COLO668 (cell line): ENCODE results near the gene PNKP.

Experiments
- DNase-seq: peaks from one replicate; lab custom pipeline; 2025; ENCODE audit not compliant: unreplicated experiment; lab: John Stamatoyannopoulos, UW

The PNKP gene

GRCh38 chr19:49866933-49867782 is at the start of gene PNKP:
Gene PNKP (minus strand): TSS chr19:49867576. CDS start chr19:49867204, 372 bp downstream.
- DNase-seq: peak; percentile 93

DNA sequence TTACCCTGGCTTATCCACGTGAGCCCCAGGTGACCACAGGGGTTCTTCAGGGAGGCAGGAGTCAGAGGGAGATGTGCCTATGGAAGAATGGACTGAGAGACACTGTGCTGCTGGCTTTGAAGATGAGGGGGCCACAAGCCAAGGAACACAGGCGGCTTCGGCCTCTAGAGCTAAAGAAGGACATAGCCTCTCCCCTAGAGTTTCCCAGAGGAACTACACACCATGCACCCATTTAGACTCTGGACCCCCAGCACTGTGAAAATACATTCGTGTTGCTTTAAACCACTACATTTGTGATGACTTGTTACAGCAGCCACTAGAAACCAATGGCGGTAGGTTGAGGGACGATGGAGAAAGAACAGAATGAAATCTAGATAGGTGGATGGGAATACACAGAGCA is 47.9 kb upstream of the PNKP start:
- DNase-seq: no peak

GRCh38 chr19:49913720-49914119 is 46.3 kb upstream of the PNKP start:
- DNase-seq: no peak

- DNase-seq: no peak
Observed at GRCh38 chr19:49912965-49913685, 45.7 kb upstream of the PNKP start.

GRCh38 chr19:49911381-49912145 is 44.2 kb upstream of the PNKP start:
- DNase-seq: no peak

DNA sequence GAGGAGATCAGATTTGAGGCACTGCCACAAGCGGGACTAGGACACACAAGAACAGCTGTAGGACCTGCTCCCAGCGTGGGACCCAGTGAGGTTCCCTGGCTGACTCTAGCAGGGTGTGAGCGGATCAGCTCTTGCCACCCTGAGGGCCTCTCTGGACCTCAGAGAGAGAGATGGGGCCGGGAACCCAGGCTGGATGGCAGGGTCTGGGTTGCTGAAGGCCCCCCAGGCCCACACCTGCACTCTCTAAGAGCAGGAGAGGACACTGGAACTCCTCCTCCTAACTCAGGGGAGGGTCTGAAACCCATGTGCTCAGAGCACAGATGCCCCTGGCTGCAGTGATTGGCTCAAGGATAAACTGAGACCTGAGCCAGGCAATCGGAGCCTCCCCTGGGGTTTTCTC is 42.8 kb upstream of the PNKP start:
- no peak for DNase-seq

DNA sequence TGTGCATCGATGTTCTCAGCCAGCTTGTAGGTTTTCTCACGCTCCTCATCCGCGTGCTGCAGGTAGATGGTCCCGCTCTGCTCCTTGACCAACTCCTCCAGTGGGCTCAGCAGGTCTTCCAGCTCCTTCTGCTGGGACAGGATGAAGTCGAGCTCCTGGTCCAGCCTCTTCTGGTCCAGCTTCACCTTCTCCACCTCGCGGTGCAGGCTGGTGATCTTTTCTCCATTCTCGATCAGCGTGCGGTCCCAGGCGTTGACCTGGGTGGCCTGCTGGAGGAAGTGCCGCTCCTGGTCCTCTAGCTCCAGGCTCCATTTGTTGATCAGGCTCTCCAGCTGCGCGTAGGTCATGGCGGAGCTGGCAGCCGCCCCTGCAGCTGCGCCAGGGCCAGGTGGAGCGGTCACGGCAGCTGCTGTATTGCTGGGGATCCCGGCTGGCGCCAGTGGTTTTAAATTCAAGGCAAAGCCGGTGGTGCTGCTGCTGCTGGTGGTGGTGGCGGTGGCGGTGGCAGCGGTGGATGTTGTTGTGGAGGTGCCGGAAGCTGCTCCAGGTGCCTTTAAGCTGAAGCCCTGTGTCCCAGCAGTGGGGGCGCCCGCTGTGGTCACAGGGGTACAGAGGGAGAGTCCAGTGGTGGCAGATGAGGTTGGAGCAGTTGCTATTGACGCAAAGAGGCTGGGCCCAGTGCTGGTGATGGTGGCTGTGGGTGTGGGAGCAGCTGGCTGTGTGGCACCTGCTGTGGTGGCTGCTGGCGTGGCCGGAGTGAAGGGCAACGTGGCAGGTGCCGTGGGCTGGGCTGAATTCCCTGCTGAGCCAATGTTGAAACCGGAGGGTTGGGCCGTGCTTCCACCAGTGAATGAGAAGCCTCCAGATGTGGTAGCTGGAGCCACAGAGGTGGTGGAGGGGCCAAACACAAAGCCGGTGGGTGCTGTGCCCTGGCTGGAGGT is 41.4 kb upstream of the PNKP start:
- no peak for DNase-seq

DNA sequence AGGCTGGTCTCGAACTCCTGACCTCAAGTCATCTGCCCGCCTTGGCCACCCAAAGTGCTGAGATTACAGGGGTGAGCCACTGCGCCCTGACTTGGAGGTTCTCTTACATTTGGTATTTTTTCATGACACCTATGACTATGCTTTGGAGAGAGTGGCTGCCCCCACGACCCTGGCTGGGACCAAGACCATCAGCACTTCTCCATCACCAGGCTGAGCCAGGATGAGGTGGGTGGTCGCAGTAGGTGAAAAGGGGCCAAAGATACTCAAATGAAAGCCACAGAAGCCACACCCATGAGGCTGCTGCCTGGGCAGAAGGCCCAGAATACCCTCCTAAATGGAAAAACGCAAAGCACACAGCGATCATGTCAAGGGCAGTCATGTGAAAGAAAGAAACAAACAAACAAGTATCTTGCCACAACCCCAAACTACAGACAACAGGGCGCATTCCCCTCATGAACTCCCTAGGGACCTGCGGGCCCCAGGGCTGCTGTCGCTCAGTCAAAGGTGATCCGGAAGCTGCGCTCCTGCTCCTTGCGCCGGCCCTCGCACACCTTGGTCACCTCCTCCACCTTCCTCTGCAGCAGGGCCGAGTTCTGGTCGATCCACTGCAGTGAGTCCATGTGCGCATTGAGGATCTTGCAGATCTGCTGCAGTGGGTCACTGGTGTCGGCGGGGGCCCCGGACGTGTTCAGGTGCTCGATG is 40.5 kb upstream of the PNKP start:
- no peak for DNase-seq

DNA sequence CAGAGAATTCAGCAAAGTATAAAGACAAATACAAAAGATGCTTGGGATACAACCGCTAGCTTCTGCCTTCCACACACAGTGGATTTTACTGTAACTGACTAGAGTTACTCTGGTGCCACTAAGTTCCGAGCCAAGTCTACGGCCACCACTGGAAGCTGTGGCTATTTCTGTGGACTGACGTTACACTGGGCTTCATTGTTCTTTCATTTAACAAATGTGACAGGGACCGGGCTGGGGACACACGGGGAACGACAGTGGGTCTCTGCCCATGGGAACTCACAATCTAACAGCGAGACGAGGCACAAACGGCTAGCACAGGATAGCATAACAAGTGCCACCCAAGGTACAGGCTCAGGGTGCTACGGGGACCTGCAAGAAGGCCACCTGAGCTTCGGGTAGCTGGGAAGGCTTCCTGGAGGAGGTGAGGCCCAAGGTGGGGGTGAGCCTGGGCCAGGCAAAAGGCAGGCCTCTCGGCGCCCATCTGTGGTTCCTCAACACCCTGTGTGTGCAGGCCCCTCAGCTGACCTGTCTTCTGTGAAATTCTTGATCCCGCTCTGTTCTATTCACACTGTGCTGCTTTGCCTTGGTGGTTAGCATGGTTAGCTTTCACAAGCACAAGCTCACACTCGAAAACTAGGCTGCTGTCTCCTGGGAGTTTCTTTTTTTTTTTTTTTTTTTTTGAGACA is 39.6 kb upstream of the PNKP start:
- no peak for DNase-seq

DNA sequence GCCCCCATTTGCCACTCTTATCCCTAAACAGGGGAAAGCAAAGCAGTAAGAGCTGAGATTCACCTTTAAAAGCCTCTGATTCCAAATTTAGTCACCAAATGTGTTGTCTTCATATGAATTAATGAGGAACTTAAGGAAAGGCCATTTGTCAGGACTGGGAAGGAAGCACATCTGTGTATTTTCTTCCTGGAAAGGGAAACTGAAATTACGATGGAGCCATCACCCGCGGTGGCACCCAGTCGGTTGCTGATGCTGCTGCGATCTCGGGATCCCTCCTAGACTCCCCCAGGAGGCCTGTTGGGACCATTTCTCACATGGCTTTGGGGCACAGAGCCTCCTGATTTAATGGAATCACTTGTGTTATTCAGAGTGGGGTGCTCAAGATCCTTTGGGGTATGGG is 36.8 kb upstream of the PNKP start:
- DNase-seq: no peak

DNA sequence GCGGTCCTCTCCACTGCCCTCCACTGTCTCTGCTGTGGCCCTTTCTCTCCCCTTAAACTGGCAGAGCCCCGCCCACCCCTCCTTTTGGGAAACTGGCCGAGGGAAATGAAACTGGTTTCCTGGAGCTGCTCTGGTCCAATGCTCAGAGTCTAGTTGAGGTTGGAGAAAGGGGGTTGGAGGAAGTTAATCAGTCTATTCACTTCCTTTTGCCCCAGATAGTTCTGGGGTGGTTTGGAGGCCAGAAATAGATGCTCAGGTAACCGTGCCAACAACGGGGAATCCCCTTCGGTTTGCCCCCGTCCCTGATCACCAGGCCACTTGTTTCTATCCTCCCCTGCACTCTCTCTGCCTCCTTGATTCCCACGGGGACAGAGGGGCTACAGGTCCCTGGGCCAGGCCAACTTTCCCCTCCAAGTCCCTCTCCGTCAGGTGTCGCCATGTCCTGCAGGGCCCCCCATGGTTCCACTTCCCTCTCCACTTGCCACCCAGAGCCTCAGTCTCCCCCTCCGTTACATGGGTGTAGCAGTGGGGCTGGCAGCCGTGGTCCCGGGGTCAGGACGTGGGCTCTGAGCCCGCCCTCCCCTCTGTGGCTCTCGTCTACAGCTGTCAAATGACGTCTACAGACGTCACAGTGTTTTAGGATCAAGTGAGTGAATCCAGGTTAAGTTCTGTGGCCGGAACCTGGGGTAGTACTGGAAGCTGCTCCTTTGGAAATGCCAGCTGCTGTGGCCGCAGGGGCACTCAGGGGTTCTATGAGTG is 29.7 kb upstream of the PNKP start, which contains the start of gene IL4I1:
IL4I1 (minus strand) TSS at position 25 of the 759 bp plus-strand sequence. CDS start 727 bp downstream, outside the sequence.
- peak; percentile 16 for DNase-seq

DNA sequence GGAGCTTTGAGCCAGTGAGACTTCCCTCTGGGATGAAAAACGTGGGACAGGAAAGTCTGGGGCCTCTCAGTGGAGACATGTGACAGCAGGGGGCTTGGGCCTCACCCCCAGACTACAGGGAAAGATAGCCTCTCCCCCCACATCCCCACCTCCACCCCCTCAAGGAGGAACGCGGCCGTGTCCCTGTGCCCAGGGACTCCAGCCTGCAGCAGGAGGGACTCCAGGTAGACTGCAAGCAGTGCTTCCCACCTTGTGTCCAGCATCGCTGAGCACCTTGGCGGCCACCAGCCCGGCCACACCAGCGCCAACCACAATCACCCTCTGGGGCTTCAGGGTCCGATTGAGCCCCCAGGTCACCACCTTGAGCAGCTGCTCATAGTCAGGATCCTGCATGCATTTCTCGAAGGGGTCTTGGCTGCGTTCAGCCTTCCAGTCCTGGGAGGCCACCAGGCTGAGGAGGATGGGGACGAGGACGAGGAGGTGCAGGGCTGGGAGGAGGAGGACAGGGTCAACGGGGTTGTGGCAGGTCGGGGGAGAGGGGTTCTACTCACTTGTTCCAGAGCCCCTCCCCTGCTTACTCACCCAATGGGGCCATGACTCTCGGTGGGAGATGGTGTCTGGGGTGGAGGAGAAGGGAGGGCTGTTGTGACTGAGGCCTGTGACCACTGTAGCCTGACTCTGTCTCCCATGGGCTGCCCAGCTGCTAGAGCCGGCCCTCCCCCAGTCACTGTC is 28.4 kb upstream of the PNKP start:
- no peak for DNase-seq

- no peak for DNase-seq
Observed at GRCh38 chr19:49894879-49895565, 27.6 kb upstream of the PNKP start.

DNA sequence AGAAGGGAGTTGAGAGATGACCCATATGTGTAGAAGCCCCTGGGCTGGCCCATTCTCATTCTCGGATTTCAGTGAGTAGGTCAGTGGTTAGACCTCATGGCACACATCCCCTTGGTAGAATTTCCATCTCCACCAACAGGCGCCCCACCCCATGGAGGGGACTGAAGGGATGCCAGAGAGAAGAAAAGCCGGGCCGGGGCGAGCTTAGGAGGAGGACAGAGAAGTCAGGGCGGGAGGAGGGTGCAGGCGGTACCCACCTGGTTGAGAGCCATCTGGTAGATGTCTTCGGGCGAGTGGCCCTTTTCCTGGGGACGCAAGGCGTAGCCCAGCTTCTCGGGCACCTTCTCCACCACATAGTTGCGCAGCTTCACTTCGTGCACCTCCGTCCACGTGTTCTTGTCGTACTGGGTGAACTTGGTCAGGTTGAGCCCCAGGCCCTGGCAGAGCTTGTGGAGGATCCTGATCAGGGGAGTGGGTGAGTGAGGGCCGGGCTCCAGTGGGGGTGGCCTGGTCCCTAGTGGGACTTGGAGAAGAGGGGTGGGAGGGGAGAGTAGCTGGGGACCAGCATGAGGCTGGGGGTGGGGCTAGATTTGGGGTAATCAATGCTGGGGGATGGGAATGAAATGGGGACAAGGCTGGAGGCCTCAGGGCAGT is 26.8 kb upstream of the PNKP start:
- no peak for DNase-seq

GRCh38 chr19:49892716-49893115 is 25.3 kb upstream of the PNKP start:
- no peak for DNase-seq

DNA sequence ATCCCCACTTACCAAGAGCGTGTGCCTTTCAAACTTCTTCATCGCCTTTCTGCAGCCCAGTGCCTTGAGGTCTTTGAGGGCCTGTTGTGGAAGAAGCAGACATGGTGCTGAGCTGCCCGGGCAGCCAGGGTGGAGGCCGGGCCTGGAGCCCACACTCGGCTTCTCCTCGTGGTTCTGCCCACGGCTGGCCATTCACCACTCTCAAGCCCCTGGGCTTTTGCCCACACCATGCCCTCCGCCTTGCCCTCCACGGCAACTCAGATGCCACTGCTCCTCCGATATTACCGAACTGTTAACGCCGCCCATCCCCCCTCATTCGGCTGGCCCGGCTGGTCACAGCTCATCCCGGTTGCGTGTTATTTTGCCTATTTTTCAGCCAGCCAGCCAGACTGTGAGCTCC is 24.0 kb upstream of the PNKP start:
- DNase-seq: no peak
